H1 (cell line): ENCODE measurements around the gene FCAMR. TPM values are rescaled to one million over a fixed set of nuclear protein-coding genes. Genes with fewer than 3 reads are reported as not detected.

Experiments used
- CBX5 ChIP-seq: fragments of 300-800, 300-1000 bp; sonication (generic); IDR thresholded peaks from 2 replicates; pipeline ENCODE4 v1.7.1; 2016; ENCODE audit warnings: antibody characterized with exemption, low read length, low read depth
- CREB1 ChIP-seq: IDR thresholded peaks from 2 replicates; pipeline ENCODE4 v1.6.1; 2012; ENCODE audit warnings: inconsistent platforms
- CTBP2 ChIP-seq: IDR thresholded peaks from 2 replicates; pipeline ENCODE4 v1.7.0; 2011; ENCODE audit warnings: borderline replicate concordance, mild to moderate bottlenecking, moderate library complexity, mixed read lengths, low read length; ENCODE audit not compliant: insufficient read depth, insufficient read length
- FOSL1 ChIP-seq: IDR thresholded peaks from 2 replicates; pipeline ENCODE4 v1.6.1; 2011; ENCODE audit warnings: mild to moderate bottlenecking, low read depth, low read length, moderate library complexity; ENCODE audit not compliant: insufficient read depth
- NANOG ChIP-seq: IDR thresholded peaks from 2 replicates; pipeline ENCODE4 v1.6.1; 2011; ENCODE audit warnings: low read length, low read depth, mild to moderate bottlenecking, inconsistent platforms; ENCODE audit not compliant: insufficient read depth, poor library complexity, severe bottlenecking
- POU5F1 ChIP-seq: IDR thresholded peaks from 2 replicates; pipeline ENCODE4 v1.6.1; 2011; ENCODE audit warnings: low read depth, mild to moderate bottlenecking, low read length, moderate library complexity
- RAD21 ChIP-seq, 2 experiments: IDR thresholded peaks in 1 of 2; conservative IDR thresholded peaks in 1 of 2; 2 replicates each; pipeline ENCODE4 v1.6.1; 2011; ENCODE audit warnings: low read depth in 2 of 2, low read length in 2 of 2, improper control_type of control experiment in 1 of 2, inconsistent platforms in 1 of 2, mild to moderate bottlenecking in 1 of 2, moderate library complexity in 1 of 2
- RXRA ChIP-seq: IDR thresholded peaks from 2 replicates; pipeline ENCODE4 v1.6.1; 2011; ENCODE audit warnings: low read depth, mild to moderate bottlenecking, low read length, moderate library complexity; ENCODE audit not compliant: insufficient read depth
- SP4 ChIP-seq: IDR thresholded peaks from 2 replicates; pipeline ENCODE4 v1.6.1; 2012; ENCODE audit warnings: low read length, inconsistent platforms
- polyA plus RNA-seq, 7 experiments: library from polyadenylated mRNA; depleted of rRNA in 3 of 7; stranded (reverse) in 5 of 7; unstranded in 2 of 7; fragments of >200 nt in 5 of 7; fragments of 200-250 nt in 2 of 7; gene quantifications; 1 replicate in 5 of 7; 2 replicates in 1 of 7; 4 replicates in 1 of 7; pipeline versions ENCODE4 v1.2.1 to v1.2.3, GENCODE V29; 2011 to 2013; ENCODE audit warnings: missing spikeins in 2 of 7, mixed read lengths in 2 of 7
- total RNA-seq: library from RNA; stranded (reverse); fragmentation: NEBNext Ultra II Directional; extraction: Animal tissue kit (Norgen Biotek cat#: 25700); gene quantifications from 2 replicates; pipeline ENCODE4 v1.2.1, GENCODE V29; 2021
- TF ChIP-seq, protein P1 (sequence below): fragments of 300-600 bp; sonication (generic); IDR thresholded peaks from 2 replicates; pipeline ENCODE4 v1.7.1; 2012; ENCODE audit warnings: low read length, moderate library complexity, mild to moderate bottlenecking, inconsistent platforms; ENCODE audit not compliant: insufficient replicate concordance

FCAMR gene
- total and polyA plus RNA-seq, 2 of the 8 experiments (the other 6 are each of a cell fraction or from before 2014, with no cell fraction given): not detected

- TF ChIP-seq, protein P1, sequence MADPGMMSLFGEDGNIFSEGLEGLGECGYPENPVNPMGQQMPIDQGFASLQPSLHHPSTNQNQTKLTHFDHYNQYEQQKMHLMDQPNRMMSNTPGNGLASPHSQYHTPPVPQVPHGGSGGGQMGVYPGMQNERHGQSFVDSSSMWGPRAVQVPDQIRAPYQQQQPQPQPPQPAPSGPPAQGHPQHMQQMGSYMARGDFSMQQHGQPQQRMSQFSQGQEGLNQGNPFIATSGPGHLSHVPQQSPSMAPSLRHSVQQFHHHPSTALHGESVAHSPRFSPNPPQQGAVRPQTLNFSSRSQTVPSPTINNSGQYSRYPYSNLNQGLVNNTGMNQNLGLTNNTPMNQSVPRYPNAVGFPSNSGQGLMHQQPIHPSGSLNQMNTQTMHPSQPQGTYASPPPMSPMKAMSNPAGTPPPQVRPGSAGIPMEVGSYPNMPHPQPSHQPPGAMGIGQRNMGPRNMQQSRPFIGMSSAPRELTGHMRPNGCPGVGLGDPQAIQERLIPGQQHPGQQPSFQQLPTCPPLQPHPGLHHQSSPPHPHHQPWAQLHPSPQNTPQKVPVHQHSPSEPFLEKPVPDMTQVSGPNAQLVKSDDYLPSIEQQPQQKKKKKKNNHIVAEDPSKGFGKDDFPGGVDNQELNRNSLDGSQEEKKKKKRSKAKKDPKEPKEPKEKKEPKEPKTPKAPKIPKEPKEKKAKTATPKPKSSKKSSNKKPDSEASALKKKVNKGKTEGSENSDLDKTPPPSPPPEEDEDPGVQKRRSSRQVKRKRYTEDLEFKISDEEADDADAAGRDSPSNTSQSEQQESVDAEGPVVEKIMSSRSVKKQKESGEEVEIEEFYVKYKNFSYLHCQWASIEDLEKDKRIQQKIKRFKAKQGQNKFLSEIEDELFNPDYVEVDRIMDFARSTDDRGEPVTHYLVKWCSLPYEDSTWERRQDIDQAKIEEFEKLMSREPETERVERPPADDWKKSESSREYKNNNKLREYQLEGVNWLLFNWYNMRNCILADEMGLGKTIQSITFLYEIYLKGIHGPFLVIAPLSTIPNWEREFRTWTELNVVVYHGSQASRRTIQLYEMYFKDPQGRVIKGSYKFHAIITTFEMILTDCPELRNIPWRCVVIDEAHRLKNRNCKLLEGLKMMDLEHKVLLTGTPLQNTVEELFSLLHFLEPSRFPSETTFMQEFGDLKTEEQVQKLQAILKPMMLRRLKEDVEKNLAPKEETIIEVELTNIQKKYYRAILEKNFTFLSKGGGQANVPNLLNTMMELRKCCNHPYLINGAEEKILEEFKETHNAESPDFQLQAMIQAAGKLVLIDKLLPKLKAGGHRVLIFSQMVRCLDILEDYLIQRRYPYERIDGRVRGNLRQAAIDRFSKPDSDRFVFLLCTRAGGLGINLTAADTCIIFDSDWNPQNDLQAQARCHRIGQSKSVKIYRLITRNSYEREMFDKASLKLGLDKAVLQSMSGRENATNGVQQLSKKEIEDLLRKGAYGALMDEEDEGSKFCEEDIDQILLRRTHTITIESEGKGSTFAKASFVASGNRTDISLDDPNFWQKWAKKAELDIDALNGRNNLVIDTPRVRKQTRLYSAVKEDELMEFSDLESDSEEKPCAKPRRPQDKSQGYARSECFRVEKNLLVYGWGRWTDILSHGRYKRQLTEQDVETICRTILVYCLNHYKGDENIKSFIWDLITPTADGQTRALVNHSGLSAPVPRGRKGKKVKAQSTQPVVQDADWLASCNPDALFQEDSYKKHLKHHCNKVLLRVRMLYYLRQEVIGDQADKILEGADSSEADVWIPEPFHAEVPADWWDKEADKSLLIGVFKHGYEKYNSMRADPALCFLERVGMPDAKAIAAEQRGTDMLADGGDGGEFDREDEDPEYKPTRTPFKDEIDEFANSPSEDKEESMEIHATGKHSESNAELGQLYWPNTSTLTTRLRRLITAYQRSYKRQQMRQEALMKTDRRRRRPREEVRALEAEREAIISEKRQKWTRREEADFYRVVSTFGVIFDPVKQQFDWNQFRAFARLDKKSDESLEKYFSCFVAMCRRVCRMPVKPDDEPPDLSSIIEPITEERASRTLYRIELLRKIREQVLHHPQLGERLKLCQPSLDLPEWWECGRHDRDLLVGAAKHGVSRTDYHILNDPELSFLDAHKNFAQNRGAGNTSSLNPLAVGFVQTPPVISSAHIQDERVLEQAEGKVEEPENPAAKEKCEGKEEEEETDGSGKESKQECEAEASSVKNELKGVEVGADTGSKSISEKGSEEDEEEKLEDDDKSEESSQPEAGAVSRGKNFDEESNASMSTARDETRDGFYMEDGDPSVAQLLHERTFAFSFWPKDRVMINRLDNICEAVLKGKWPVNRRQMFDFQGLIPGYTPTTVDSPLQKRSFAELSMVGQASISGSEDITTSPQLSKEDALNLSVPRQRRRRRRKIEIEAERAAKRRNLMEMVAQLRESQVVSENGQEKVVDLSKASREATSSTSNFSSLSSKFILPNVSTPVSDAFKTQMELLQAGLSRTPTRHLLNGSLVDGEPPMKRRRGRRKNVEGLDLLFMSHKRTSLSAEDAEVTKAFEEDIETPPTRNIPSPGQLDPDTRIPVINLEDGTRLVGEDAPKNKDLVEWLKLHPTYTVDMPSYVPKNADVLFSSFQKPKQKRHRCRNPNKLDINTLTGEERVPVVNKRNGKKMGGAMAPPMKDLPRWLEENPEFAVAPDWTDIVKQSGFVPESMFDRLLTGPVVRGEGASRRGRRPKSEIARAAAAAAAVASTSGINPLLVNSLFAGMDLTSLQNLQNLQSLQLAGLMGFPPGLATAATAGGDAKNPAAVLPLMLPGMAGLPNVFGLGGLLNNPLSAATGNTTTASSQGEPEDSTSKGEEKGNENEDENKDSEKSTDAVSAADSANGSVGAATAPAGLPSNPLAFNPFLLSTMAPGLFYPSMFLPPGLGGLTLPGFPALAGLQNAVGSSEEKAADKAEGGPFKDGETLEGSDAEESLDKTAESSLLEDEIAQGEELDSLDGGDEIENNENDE: no peak
- no peak for TF ChIP-seq SP4
- no peak for TF ChIP-seq RXRA
- TF ChIP-seq NANOG: no peak
- no peak for TF ChIP-seq RAD21 (IDR thresholded peaks at IDR 0.05 in 1 of 2, conservative IDR thresholded peaks at IDR 0.05 in 1 of 2; ENCODE audit: low read depth in 2 of 2, low read length in 2 of 2)
- TF ChIP-seq CBX5: no peak
- TF ChIP-seq POU5F1: no peak
- no peak for TF ChIP-seq CREB1
- TF ChIP-seq CTBP2: no peak
- no peak for TF ChIP-seq FOSL1
- TF ChIP-seq, all 59 proteins: peak for 0
Measured at GRCh38 chr1:206969090-206969489, 1.2 kb downstream of the FCAMR start (continued).
